Measurements from ENCODE around the gene OTOGL.

DNA sequence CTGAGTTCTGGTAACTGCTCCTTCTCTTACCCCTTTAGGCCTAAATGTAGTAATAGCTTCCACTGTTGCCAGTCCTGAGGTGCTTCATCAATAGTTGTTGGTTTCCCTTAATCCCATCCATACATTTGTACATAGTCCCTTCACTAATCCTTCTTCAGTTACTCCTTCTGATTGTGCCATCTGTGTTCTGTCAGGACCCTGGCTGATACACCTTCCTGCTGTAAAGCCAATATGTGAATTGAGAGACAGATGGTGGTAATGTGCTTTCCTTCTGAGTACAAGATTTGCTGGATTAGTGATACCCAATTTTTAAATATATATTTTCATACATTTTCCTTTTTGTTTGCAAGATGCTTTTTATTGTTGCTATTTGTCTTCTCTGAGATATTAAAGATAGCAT is 66.4 kb downstream of the OTOGL start:
- TF ChIP-seq, protein P1, sequence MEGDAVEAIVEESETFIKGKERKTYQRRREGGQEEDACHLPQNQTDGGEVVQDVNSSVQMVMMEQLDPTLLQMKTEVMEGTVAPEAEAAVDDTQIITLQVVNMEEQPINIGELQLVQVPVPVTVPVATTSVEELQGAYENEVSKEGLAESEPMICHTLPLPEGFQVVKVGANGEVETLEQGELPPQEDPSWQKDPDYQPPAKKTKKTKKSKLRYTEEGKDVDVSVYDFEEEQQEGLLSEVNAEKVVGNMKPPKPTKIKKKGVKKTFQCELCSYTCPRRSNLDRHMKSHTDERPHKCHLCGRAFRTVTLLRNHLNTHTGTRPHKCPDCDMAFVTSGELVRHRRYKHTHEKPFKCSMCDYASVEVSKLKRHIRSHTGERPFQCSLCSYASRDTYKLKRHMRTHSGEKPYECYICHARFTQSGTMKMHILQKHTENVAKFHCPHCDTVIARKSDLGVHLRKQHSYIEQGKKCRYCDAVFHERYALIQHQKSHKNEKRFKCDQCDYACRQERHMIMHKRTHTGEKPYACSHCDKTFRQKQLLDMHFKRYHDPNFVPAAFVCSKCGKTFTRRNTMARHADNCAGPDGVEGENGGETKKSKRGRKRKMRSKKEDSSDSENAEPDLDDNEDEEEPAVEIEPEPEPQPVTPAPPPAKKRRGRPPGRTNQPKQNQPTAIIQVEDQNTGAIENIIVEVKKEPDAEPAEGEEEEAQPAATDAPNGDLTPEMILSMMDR (IDR thresholded peaks at IDR 0.05): no peak
- no peak for TF ChIP-seq POLR2A (IDR thresholded peaks at IDR 0.05)
